ENCODE results near the gene C18orf32.
A peak's percentile ranks its signal among the peaks of the same experiment; 100 is the strongest.

Gene C18orf32

DNA sequence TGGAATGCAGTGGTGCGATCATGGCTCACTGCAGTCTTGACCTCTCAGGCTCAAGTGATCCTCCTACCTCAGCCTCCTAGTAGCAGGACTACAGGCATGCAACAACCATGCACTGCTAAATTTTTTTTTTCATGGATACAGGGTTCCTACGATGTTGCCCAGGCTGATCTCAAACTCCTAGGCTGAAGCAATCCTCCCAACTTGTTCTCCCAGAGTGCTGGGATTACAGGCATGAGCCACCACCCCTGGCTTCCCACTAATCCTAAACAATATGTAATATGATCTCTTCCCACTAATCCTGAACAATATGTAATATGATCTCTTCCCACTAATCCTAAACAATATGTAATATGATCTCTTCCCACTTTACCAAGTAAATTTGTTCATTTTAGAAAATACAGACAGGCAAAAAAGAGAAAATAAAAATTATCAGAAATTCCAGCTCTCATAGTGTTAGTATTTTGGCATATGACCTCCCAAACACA is 33.7 kb upstream of the C18orf32 start:
- TF ChIP-seq REST (IDR thresholded peaks at IDR 0.05; ENCODE audit: insufficient read depth in 1 of 2, low read depth in 2 of 2, low read length in 2 of 2) (no peak), SIN3A (IDR thresholded peaks at IDR 0.05; ENCODE audit: borderline replicate concordance, insufficient read depth, low read length) (no peak), TAF1 (IDR thresholded peaks at IDR 0.05; ENCODE audit: borderline replicate concordance, insufficient read depth, low read length) (no peak), POLR2AphosphoS5 (IDR thresholded peaks at IDR 0.05; ENCODE audit: low read depth, low read length) (no peak), FOXP2 (optimal IDR thresholded peaks at IDR 0.05; ENCODE audit: borderline replicate concordance, extremely low read depth, extremely low read length, insufficient read depth) (no peak)

DNA sequence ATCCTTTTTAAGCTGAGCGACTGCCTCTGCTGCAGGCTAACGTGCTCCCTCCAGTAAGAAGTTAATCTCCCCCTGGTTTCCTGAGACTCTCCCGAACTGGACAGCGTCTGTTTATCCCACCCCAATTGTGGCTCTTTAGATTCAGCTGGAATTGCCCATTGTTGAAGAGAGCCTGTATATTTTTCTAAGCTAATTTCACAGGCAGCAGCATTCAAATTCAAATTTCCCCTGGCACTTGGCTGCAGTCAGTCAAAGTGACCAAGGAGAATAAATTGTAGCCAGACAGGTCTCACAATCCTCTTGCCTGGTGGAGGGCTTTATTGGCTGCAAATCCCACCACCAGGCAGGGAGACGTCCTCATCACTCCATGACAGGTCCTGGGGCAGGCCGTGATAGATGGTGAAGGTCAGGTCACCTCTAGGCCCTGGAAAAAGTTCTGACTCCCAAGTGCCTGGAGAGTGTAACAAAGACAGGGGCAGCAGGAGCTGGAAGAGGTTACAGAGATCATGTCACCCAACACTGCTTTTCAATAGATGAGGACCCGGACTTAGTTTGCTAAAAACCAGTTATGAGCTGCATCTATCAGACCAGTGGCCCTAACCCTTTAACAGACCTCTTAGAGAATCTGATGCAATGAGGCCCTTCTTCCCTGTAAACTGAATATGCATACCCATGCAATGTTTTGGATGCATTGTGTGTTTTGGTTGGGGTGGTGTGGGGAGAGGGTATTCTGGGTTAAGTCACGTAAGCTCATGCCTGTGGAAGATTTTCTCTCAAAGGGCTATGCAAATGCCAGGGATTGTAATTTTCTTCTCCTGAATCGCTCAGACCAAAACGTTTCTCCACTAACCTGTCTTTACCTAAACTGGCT is 32.3 kb upstream of the C18orf32 start:
- TF ChIP-seq REST (IDR thresholded peaks at IDR 0.05; ENCODE audit: insufficient read depth in 1 of 2, low read depth in 2 of 2, low read length in 2 of 2): peak in 1 of 2 experiments; percentile 47; a peak in 1 of 4 replicates
- no peak for TF ChIP-seq POLR2AphosphoS5 (IDR thresholded peaks at IDR 0.05; ENCODE audit: low read depth, low read length)
- no peak for TF ChIP-seq TAF1 (IDR thresholded peaks at IDR 0.05; ENCODE audit: borderline replicate concordance, insufficient read depth, low read length)
- TF ChIP-seq SIN3A (IDR thresholded peaks at IDR 0.05; ENCODE audit: borderline replicate concordance, insufficient read depth, low read length): no peak
- no peak for TF ChIP-seq FOXP2 (optimal IDR thresholded peaks at IDR 0.05; ENCODE audit: borderline replicate concordance, extremely low read depth, extremely low read length, insufficient read depth)

- no peak for TF ChIP-seq TAF1 (IDR thresholded peaks at IDR 0.05; ENCODE audit: borderline replicate concordance, insufficient read depth, low read length)
- TF ChIP-seq FOXP2 (optimal IDR thresholded peaks at IDR 0.05; ENCODE audit: borderline replicate concordance, extremely low read depth, extremely low read length, insufficient read depth): no peak
- TF ChIP-seq SIN3A (IDR thresholded peaks at IDR 0.05; ENCODE audit: borderline replicate concordance, insufficient read depth, low read length): no peak
- TF ChIP-seq POLR2AphosphoS5 (IDR thresholded peaks at IDR 0.05; ENCODE audit: low read depth, low read length): no peak
- no peak for TF ChIP-seq REST (IDR thresholded peaks at IDR 0.05; ENCODE audit: insufficient read depth in 1 of 2, low read depth in 2 of 2, low read length in 2 of 2)
Measured at GRCh38 chr18:49517483-49517882, 30.4 kb upstream of the C18orf32 start.

DNA sequence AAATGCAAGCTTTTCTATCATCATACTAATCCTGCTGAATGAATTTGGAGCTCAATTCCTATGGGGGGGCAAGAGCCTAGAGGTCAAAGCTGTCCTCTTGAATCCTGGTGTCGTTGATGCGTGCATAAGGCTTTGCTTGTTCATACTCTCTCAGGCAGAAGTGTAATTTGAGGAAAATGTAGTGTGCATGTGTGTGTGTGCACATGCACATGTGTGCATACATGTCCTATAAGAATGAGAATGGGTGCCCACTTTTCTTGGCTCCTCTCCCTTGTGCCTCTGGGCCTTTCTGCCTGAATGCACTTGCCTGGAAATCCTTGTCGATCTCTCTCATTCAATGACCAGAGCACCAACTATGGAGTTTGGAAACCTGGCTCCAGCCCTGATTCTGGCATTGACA is 28.5 kb upstream of the C18orf32 start:
- TF ChIP-seq FOXP2 (optimal IDR thresholded peaks at IDR 0.05; ENCODE audit: borderline replicate concordance, extremely low read depth, extremely low read length, insufficient read depth) (no peak), REST (IDR thresholded peaks at IDR 0.05; ENCODE audit: insufficient read depth in 1 of 2, low read depth in 2 of 2, low read length in 2 of 2) (no peak), POLR2AphosphoS5 (IDR thresholded peaks at IDR 0.05; ENCODE audit: low read depth, low read length) (no peak), TAF1 (IDR thresholded peaks at IDR 0.05; ENCODE audit: borderline replicate concordance, insufficient read depth, low read length) (no peak), SIN3A (IDR thresholded peaks at IDR 0.05; ENCODE audit: borderline replicate concordance, insufficient read depth, low read length) (no peak)

All from PFSK-1 (cell line).